CMK (cell line): ENCODE measurements around the gene CUEDC1.

Source experiments
- DNase-seq: peaks from one replicate; pipeline ENCODE4 v3.0.0-alpha.2; 2010; ENCODE audit warnings: low read depth

Gene CUEDC1

GRCh38 chr17:57874434-57875289 lies 80.5 kb downstream of the CUEDC1 start:
- no peak for DNase-seq

- DNase-seq, result no peak
These were observed 81.2 kb downstream of the CUEDC1 start for GRCh38 chr17:57874058-57874419.

- no peak for DNase-seq
These were observed 81.8 kb downstream of the CUEDC1 start for GRCh38 chr17:57873261-57874057.

GRCh38 chr17:57872536-57872935 lies 82.7 kb downstream of the CUEDC1 start:
- no peak for DNase-seq

- no peak for DNase-seq
These were observed 83.3 kb downstream of the CUEDC1 start for GRCh38 chr17:57871863-57872262.

- DNase-seq, result no peak
These were observed 84.1 kb downstream of the CUEDC1 start for GRCh38 chr17:57871155-57871554.

GRCh38 chr17:57870283-57870635 lies 85.0 kb downstream of the CUEDC1 start:
- no peak for DNase-seq

- DNase-seq, result no peak
These were observed 85.5 kb downstream of the CUEDC1 start for GRCh38 chr17:57869617-57870282.

GRCh38 chr17:57868910-57869616 lies 86.1 kb downstream of the CUEDC1 start:
- DNase-seq, result no peak

GRCh38 chr17:57868007-57868909 lies 87.0 kb downstream of the CUEDC1 start:
- DNase-seq, result no peak

GRCh38 chr17:57867126-57867525 lies 88.1 kb downstream of the CUEDC1 start:
- DNase-seq, result no peak

- no peak for DNase-seq
These were observed 88.5 kb downstream of the CUEDC1 start for GRCh38 chr17:57866723-57867122.

- DNase-seq, result no peak
These were observed 88.9 kb downstream of the CUEDC1 start for GRCh38 chr17:57866319-57866718.

- no peak for DNase-seq
These were observed 90.9 kb downstream of the CUEDC1 start for GRCh38 chr17:57864273-57864672.

GRCh38 chr17:57862694-57863667 lies 92.2 kb downstream of the CUEDC1 start:
- no peak for DNase-seq

- no peak for DNase-seq
These were observed 93.2 kb downstream of the CUEDC1 start for GRCh38 chr17:57861790-57862693.

GRCh38 chr17:57861000-57861789 lies 94.0 kb downstream of the CUEDC1 start:
- DNase-seq, result peak; percentile 82

GRCh38 chr17:57860414-57860999 lies 94.7 kb downstream of the CUEDC1 start:
- DNase-seq, result no peak
